Neural cell (in vitro differentiated cells): ENCODE results near the gene SLC25A42.

Source experiments
- EP300 ChIP-seq: fragments of 450-650 bp; conservative IDR thresholded peaks from 2 replicates; pipeline ENCODE4 v1.6.1; 2014; ENCODE audit warnings: antibody characterized with exemption, mild to moderate bottlenecking, moderate library complexity; ENCODE audit not compliant: poor library complexity, severe bottlenecking
- EZH2 ChIP-seq: fragments of 200-600, 300-800 bp; shearing (Covaris generic), sonication (generic); IDR thresholded peaks from 2 replicates; pipeline ENCODE4 v1.6.1; 2014; ENCODE audit warnings: antibody characterized with exemption, low read length, borderline replicate concordance, mild to moderate bottlenecking; ENCODE audit not compliant: insufficient read depth, poor library complexity, severe bottlenecking
- POLR2AphosphoS5 ChIP-seq: IDR thresholded peaks from 2 replicates; pipeline ENCODE4 v1.6.1; 2012
- RAD21 ChIP-seq: fragments of 450-650 bp; conservative IDR thresholded peaks from 2 replicates; pipeline ENCODE4 v1.6.1; 2014; ENCODE audit warnings: antibody characterized with exemption, mild to moderate bottlenecking, moderate library complexity
- SMC3 ChIP-seq: fragments of 450-650 bp; conservative IDR thresholded peaks from 2 replicates; pipeline ENCODE4 v1.6.1; 2014; ENCODE audit warnings: antibody characterized with exemption, mild to moderate bottlenecking, moderate library complexity; ENCODE audit not compliant: poor library complexity
- TAF1 ChIP-seq: IDR thresholded peaks from 2 replicates; pipeline ENCODE4 v1.6.1; 2012; ENCODE audit warnings: low read depth
- TF ChIP-seq, protein P1 (sequence below): fragments of 450-650 bp; IDR thresholded peaks from 2 replicates; pipeline ENCODE4 v1.5.1; 2014; ENCODE audit warnings: antibody characterized with exemption, mild to moderate bottlenecking, moderate library complexity; ENCODE audit not compliant: poor library complexity, severe bottlenecking
- TF ChIP-seq, protein P2 (sequence below): IDR thresholded peaks from 2 replicates; pipeline ENCODE4 v1.6.1; 2012; ENCODE audit warnings: borderline replicate concordance

DNA sequence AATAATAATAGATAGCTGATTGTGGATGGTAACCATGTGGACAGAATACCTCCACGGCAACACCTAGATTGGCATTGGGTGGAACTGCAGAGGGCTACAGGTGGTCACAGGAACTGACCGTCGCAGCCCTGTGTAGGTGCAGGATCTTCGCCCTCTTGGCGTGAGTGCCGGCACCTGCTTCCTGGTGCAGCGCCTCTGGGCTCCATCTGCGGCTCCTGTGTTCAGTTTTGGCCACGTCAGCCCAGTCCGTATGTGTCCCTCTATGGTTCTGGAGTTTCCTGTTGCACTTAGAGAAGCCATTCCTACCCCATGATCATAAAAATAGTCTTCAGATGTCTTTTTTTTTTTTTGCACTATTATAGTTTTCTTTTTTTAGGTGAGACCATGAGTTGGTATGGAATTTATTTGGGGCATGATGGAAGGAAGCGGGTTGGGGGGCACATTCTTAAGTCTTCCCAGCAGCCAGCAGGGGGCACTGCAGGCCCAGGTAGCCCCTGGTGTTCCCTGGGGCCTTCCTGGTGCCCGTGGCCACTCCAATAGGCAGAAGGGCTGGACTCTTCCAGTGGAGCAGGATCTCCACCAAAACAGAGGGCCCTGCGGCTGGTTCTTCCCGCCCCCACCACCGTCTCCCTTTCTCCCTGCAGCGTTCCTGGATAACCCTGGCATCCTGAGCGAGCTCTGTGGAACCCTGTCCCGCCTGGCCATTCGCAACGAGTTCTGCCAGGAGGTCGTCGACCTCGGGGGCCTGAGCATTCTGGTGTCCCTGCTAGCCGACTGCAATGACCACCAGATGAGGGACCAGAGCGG is 10.1 kb upstream of the SLC25A42 start:
- TF ChIP-seq, protein P1, sequence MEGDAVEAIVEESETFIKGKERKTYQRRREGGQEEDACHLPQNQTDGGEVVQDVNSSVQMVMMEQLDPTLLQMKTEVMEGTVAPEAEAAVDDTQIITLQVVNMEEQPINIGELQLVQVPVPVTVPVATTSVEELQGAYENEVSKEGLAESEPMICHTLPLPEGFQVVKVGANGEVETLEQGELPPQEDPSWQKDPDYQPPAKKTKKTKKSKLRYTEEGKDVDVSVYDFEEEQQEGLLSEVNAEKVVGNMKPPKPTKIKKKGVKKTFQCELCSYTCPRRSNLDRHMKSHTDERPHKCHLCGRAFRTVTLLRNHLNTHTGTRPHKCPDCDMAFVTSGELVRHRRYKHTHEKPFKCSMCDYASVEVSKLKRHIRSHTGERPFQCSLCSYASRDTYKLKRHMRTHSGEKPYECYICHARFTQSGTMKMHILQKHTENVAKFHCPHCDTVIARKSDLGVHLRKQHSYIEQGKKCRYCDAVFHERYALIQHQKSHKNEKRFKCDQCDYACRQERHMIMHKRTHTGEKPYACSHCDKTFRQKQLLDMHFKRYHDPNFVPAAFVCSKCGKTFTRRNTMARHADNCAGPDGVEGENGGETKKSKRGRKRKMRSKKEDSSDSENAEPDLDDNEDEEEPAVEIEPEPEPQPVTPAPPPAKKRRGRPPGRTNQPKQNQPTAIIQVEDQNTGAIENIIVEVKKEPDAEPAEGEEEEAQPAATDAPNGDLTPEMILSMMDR, result peak; percentile 61
- TF ChIP-seq SMC3 (peak; percentile 55), POLR2AphosphoS5 (no peak), RAD21 (peak; percentile 58), TAF1 (no peak), EP300 (no peak), EZH2 (no peak)
- TF ChIP-seq, protein P2, sequence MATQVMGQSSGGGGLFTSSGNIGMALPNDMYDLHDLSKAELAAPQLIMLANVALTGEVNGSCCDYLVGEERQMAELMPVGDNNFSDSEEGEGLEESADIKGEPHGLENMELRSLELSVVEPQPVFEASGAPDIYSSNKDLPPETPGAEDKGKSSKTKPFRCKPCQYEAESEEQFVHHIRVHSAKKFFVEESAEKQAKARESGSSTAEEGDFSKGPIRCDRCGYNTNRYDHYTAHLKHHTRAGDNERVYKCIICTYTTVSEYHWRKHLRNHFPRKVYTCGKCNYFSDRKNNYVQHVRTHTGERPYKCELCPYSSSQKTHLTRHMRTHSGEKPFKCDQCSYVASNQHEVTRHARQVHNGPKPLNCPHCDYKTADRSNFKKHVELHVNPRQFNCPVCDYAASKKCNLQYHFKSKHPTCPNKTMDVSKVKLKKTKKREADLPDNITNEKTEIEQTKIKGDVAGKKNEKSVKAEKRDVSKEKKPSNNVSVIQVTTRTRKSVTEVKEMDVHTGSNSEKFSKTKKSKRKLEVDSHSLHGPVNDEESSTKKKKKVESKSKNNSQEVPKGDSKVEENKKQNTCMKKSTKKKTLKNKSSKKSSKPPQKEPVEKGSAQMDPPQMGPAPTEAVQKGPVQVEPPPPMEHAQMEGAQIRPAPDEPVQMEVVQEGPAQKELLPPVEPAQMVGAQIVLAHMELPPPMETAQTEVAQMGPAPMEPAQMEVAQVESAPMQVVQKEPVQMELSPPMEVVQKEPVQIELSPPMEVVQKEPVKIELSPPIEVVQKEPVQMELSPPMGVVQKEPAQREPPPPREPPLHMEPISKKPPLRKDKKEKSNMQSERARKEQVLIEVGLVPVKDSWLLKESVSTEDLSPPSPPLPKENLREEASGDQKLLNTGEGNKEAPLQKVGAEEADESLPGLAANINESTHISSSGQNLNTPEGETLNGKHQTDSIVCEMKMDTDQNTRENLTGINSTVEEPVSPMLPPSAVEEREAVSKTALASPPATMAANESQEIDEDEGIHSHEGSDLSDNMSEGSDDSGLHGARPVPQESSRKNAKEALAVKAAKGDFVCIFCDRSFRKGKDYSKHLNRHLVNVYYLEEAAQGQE, result no peak
